ENCODE data around the gene SOX10. TPM values are rescaled to one million over a fixed set of nuclear protein-coding genes. Genes with fewer than 3 reads are reported as not detected.
A peak's percentile ranks its signal among the peaks of the same experiment; 100 is the strongest.

SOX10 gene
- total and polyA plus RNA-seq, 2 of the 13 experiments (the other 11 are each of a cell fraction or from before 2014, with no cell fraction given) = not detected

DNA sequence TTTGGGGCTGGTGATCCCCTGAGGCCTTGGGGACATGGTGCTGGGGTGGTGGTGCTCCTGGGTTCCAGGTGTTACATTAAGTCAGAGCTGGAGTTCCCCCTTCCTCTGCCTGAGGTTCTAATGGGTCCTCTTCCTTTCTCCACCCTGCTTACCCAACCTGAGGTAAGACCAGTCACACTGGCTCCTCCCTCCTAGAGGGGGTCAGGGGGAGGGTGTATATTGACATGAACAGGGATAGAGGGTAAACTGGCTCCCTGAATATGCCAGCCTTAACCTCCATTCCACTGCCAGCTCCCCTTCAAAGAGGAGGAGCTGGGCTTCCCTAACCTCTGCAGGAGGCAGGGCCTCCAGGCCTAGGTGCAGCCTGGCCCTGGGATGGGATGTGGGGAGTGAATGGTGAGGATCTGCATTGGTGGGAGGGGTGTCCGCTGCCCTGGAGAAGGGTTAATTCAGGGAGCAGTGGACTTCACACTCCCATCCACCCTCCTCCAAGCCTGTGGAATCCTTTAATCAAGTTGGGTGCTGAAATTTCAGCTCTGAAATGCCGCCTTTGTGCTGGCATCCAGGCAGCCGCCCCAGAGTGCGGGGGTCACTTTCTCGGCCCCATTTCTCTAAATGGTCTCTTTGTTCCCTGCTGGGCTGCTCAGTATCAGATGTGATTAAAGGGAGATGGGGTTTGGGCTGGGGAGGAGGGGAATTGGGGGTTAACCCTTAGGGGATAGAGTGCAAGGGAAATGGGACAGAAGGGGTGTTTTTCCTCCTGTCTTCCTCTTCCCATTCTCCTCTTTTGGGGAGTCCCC lies 15.7 kb downstream of the SOX10 start (continued):
- TF ChIP-seq ZNF318 (CRISPR knock-in tag; IDR thresholded peaks at IDR 0.05) (no peak), ATF1 (CRISPR knock-in tag; IDR thresholded peaks at IDR 0.05) (no peak), TBX3 (IDR thresholded peaks at IDR 0.05; ENCODE audit: borderline replicate concordance) (peak; percentile 61; the same call in 1 of the 2 replicates), YEATS4 (CRISPR knock-in tag; IDR thresholded peaks at IDR 0.05; ENCODE audit: borderline replicate concordance) (no peak; the same call in 1 of the 2 replicates), ZNF121 (CRISPR knock-in tag; IDR thresholded peaks at IDR 0.05) (no peak), HOXA7 (CRISPR knock-in tag; IDR thresholded peaks at IDR 0.05) (no peak), ZNF10 (CRISPR knock-in tag; IDR thresholded peaks at IDR 0.05; ENCODE audit: borderline replicate concordance, low read depth) (no peak), KLF16 (CRISPR knock-in tag; IDR thresholded peaks at IDR 0.05) (no peak), POLR2AphosphoS5 (IDR thresholded peaks at IDR 0.05; ENCODE audit: low read depth, low read length) (peak; percentile 12; the same call in 1 of the 2 replicates), MTF2 (CRISPR knock-in tag; IDR thresholded peaks at IDR 0.05; ENCODE audit: borderline replicate concordance) (no peak), ZNF335 (CRISPR knock-in tag; IDR thresholded peaks at IDR 0.05) (no peak), HES4 (CRISPR knock-in tag; IDR thresholded peaks at IDR 0.05; ENCODE audit: borderline replicate concordance) (no peak), EHMT2 (IDR thresholded peaks at IDR 0.05; ENCODE audit: borderline replicate concordance, low read depth, low read length) (no peak), ZNF660 (CRISPR knock-in tag; IDR thresholded peaks at IDR 0.05; ENCODE audit: borderline replicate concordance, low read depth) (no peak), CBX2 (IDR thresholded peaks at IDR 0.05; ENCODE audit: low read depth, low read length) (no peak), CBX2 (CRISPR knock-in tag; IDR thresholded peaks at IDR 0.05; ENCODE audit: low read depth) (no peak), ZSCAN21 (CRISPR knock-in tag; IDR thresholded peaks at IDR 0.05; ENCODE audit: borderline replicate concordance) (0 out of 2 replicates have a peak, but pooled peaks have one; percentile 17)
- TF ChIP-seq, protein P1, sequence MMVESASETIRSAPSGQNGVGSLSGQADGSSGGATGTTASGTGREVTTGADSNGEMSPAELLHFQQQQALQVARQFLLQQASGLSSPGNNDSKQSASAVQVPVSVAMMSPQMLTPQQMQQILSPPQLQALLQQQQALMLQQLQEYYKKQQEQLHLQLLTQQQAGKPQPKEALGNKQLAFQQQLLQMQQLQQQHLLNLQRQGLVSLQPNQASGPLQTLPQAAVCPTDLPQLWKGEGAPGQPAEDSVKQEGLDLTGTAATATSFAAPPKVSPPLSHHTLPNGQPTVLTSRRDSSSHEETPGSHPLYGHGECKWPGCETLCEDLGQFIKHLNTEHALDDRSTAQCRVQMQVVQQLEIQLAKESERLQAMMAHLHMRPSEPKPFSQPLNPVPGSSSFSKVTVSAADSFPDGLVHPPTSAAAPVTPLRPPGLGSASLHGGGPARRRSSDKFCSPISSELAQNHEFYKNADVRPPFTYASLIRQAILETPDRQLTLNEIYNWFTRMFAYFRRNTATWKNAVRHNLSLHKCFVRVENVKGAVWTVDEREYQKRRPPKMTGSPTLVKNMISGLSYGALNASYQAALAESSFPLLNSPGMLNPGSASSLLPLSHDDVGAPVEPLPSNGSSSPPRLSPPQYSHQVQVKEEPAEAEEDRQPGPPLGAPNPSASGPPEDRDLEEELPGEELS (CRISPR knock-in tag; IDR thresholded peaks at IDR 0.05) = peak; percentile 23; the same call in 1 of the 2 replicates
- TF ChIP-seq, protein P2, sequence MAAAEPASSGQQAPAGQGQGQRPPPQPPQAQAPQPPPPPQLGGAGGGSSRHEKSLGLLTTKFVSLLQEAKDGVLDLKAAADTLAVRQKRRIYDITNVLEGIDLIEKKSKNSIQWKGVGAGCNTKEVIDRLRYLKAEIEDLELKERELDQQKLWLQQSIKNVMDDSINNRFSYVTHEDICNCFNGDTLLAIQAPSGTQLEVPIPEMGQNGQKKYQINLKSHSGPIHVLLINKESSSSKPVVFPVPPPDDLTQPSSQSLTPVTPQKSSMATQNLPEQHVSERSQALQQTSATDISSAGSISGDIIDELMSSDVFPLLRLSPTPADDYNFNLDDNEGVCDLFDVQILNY (CRISPR knock-in tag; conservative IDR thresholded peaks at IDR 0.05) = no peak

Data from HepG2 (cell line).